ENCODE data around the gene KRT85. TPM values are rescaled to one million over a fixed set of nuclear protein-coding genes. Genes with fewer than 3 reads are reported as not detected.

KRT85 gene
- total and polyA plus RNA-seq, 10 of the 15 experiments (the other 5 are each of a cell fraction or from before 2014, with no cell fraction given): 0.05 to 0.18 (median 0.11) TPM; not detected in 6

GRCh38 chr12:52313926-52314325 lies 53.4 kb downstream of the KRT85 start:
- BruUV-seq (replicated peaks): no TSS peak
- peaks cover 7 to 17% of the 10 kb centered on the region in 2 experiments; a peak in 3 of 4 replicates for H3K27me3 ChIP-seq (replicated peaks in 1 of 2; ENCODE audit: control insufficient read depth in 2 of 2, insufficient read depth in 2 of 2, low read length in 1 of 2)
- H3K4me2 ChIP-seq (ENCODE audit: control insufficient read depth, insufficient read depth): no peak overlapping the region
- WGBS (ENCODE audit: insufficient coverage, insufficient replicate concordance, low lambda C conversion rate, missing lambda C conversion rate): 27% methylated on average over 9 of the region's 9 CpGs
- in situ Hi-C loops (cut with MboI): no loop called here
- ATAC-seq (no peak), DNase-seq (ENCODE audit: low read depth, low spot score) (no peak), FAIRE-seq (no peak)
- H3K4me3 ChIP-seq: no peak overlapping the region
- no peaks in the 10 kb centered on the region for H3K4me1 ChIP-seq (ENCODE audit: control insufficient read depth, insufficient read depth, low read length)
- ChIA-PET RAD21 (ENCODE audit: unreplicated experiment) (no interaction called here), POLR2A (no interaction called here), SMC1A (ENCODE audit: uncharacterized antibody, unreplicated experiment) (no interaction called here), CTCF (interaction anchor here (1.4 kb wide), 1 partner anchor 35 kb away, joined by 4 read pairs; no protein-coding TSS in a partner anchor)
- H3K9me3 ChIP-seq (replicated peaks; ENCODE audit: control insufficient read depth, insufficient read depth, low read length): no peaks in the 10 kb centered on the region
- intact Hi-C loops (cut with micrococcal nuclease; ENCODE audit: unreplicated experiment): no loop called here
- no peak overlapping the region for H2AFZ ChIP-seq (ENCODE audit: control insufficient read depth, low read depth, low read length)
- no peaks in the 10 kb centered on the region for H3K36me3 ChIP-seq (ENCODE audit: control insufficient read depth in 2 of 2, insufficient read depth in 2 of 2, low read length in 1 of 2)
- no peaks in the 10 kb centered on the region for H3K79me2 ChIP-seq (ENCODE audit: control insufficient read depth, insufficient read depth, low read length)
- no peak overlapping the region for H3K27ac ChIP-seq (ENCODE audit: control insufficient read depth, insufficient read depth)
- no peak overlapping the region for H3K9ac ChIP-seq (ENCODE audit: control insufficient read depth, insufficient read depth, low read length)
- H4K20me1 ChIP-seq (ENCODE audit: control insufficient read depth, insufficient read depth): no peaks in the 10 kb centered on the region
- TF ChIP-seq ZBTB40 (IDR thresholded peaks at IDR 0.05; ENCODE audit: borderline replicate concordance) (no peak), ESRRA (IDR thresholded peaks at IDR 0.05; ENCODE audit: low read length) (no peak), MTA2 (IDR thresholded peaks at IDR 0.05; ENCODE audit: low read depth) (no peak), RELA (IDR thresholded peaks at IDR 0.05; ENCODE audit: borderline replicate concordance, partially characterized antibody) (no peak), MEF2B (IDR thresholded peaks at IDR 0.05; ENCODE audit: partially characterized antibody, poor library complexity, severe bottlenecking) (no peak), PKNOX1 (IDR thresholded peaks at IDR 0.05) (no peak), STAT3 (IDR thresholded peaks at IDR 0.05; ENCODE audit: low read depth, low read length) (no peak), BCLAF1 (IDR thresholded peaks at IDR 0.05) (no peak), NKRF (conservative IDR thresholded peaks at IDR 0.05) (no peak), NR2C1 (IDR thresholded peaks at IDR 0.05) (no peak), IKZF1 (conservative IDR thresholded peaks at IDR 0.05) (no peak), IRF4 (IDR thresholded peaks at IDR 0.05; ENCODE audit: low read depth, low read length) (no peak), NFIC (IDR thresholded peaks at IDR 0.05; ENCODE audit: low read depth, low read length) (no peak), SMAD1 (IDR thresholded peaks at IDR 0.05; ENCODE audit: low read depth, partially characterized antibody) (no peak)
- TF ChIP-seq, protein P1, sequence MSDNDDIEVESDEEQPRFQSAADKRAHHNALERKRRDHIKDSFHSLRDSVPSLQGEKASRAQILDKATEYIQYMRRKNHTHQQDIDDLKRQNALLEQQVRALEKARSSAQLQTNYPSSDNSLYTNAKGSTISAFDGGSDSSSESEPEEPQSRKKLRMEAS (IDR thresholded peaks at IDR 0.05; ENCODE audit: low read depth, low read length): no peak
